Heart right ventricle (tissue), 16 donors: ENCODE results near the gene INSYN2B. TPM values are rescaled to one million over a fixed set of nuclear protein-coding genes. Genes with fewer than 3 reads are reported as not detected.

ENCODE experiments used
- ATAC-seq, 8 donors: fragments of 200-7000 bp; cut with Tn5 transposase; one replicate each; pipeline ENCODE4 v1.9.1; 2020; ENCODE audit warnings: mild to moderate bottlenecking in 8 of 8, moderate library complexity in 8 of 8, moderate number of reproducible peaks in 1 of 8
- DNase-seq, 2 donors: peaks; one replicate each; pipeline ENCODE4 v3.0.0-alpha.2; 2020
- H3K27ac ChIP-seq, 10 donors: fragments of 200-600 bp; sonication (generic) in 2 of 10; one replicate each; pipeline versions ENCODE4 v1.5.0 to v1.8.0; 2020 to 2022; ENCODE audit warnings: mild to moderate bottlenecking in 3 of 10
- H3K27me3 ChIP-seq, 7 donors: fragments of 200-600 bp; one replicate each; pipeline ENCODE4 v1.8.0; 2021 to 2022; ENCODE audit warnings: mild to moderate bottlenecking in 2 of 7
- H3K36me3 ChIP-seq, 9 donors: fragments of 200-600 bp; sonication (generic) in 1 of 9; one replicate each; pipeline versions ENCODE4 v1.5.0 to v1.8.0; 2020 to 2022; ENCODE audit warnings: mild to moderate bottlenecking in 2 of 9
- H3K4me1 ChIP-seq, 9 donors: fragments of 200-600 bp; sonication (generic) in 1 of 9; one replicate each; pipeline versions ENCODE4 v1.5.0 to v1.8.0; 2020 to 2022; ENCODE audit warnings: mild to moderate bottlenecking in 4 of 9
- H3K4me3 ChIP-seq, 10 donors: fragments of 200-600 bp; sonication (generic) in 2 of 10; one replicate each; pipeline versions ENCODE4 v1.5.0 to v1.8.0; 2020 to 2022; ENCODE audit warnings: mild to moderate bottlenecking in 7 of 10, moderate library complexity in 2 of 10
- H3K9me3 ChIP-seq, 11 donors: fragments of 200-600 bp in 10 of 11; sonication (generic) in 2 of 11; one replicate each; pipeline versions ENCODE4 v1.5.0 to v1.8.0; 2013 to 2022; ENCODE audit warnings: mild to moderate bottlenecking in 2 of 11, control low read depth in 1 of 11, moderate library complexity in 1 of 11
- CTCF ChIP-seq, 9 donors: fragments of 200-600 bp; sonication (generic) in 2 of 9; IDR thresholded peaks; one replicate each; pipeline versions ENCODE4 v1.5.0 to v1.8.0; 2021 to 2022; ENCODE audit warnings: antibody characterized with exemption in 9 of 9, mild to moderate bottlenecking in 5 of 9, moderate library complexity in 1 of 9
- WGBS, 2 donors: extraction: QIAGEN DNeasy Blood & Tissue Kit; methylation state at CpG; one replicate each; pipeline ENCODE4 v1.1.7; 2013; ENCODE audit warnings: inconsistent platforms in 1 of 2; 5-methylcytosine and 5-hydroxymethylcytosine counted together
- intact Hi-C, 10 donors: fragments of 100-400 bp; cut with DNase I; formaldehyde crosslinking; loops; one replicate each; pipeline versions ENCODE4 v1.11.1 to v1.14.2; 2022
- polyA plus RNA-seq, 2 donors: library from polyadenylated mRNA; stranded (reverse); fragments of 200-250 nt; gene quantifications; one replicate each; pipeline ENCODE4 v1.2.3, GENCODE V29; 2013
- total RNA-seq, 10 donors: library from RNA; stranded (reverse); fragmentation: NEBNext Ultra II Directional in 3 of 10; extraction: Animal tissue kit (Norgen Biotek cat#: 25700) in 3 of 10; gene quantifications; one replicate each; pipeline versions ENCODE4 v1.2.1 to v1.2.4, GENCODE V29; 2021 to 2023
- donor health status: Arrhythmogenic right ventricular cardiomyopathy.
- donor health status: ischemic (EF 13 %, LVEDD 7.1; RV severe dilation, severe dysfunction).
- donor health status: healthy with polysubstance abuse.
- donor health status: DM: no; HTN: yes; CAD: no.
- donor health status: DM: no; HTN: no; CAD: no.
- donor health status: ischemic (EF 25% LVEDD 6.9; RV normal size, moderate dysfunction).
- donor health status: ischemic (EF 25% LVEDD 5.7; RV mildly dilated, moderate dysfunction).
- donor health status: healthy.
- donor health status: DM: yes; HTN: yes; CAD: no.
- donor health status: Ischemic cardiomyopathy.
- donor health status: ischemic (EF 35%, LVEDD 5.7; RV mildly dilated, moderate dysfunction).
- donor health status: nonischemic (EF 11% LVEDD 7.7; RV severe dilation, severe dysfunction).
- donor health status: DM: yes; HTN: yes; CAD: no.
- donor health status: PGD.
- donor health status: ischemic (EF 29% LVEDD 5.4; RV normal size, mild dysfunction).
- donor health status: nonischemic (EF 23%, LVEDD 6.1; RV moderate dilation, normal function).

INSYN2B gene
- total and polyA plus RNA-seq, 12 donors: 0.09 to 0.87 (median 0.14) TPM; not detected in 7

GRCh38 chr5:169917500-169917899, 62.8 kb downstream of the INSYN2B start:
- intact Hi-C loops: no loop called here
- Histone ChIP-seq H3K27ac (no peak overlapping the region), H3K36me3 (no peaks in the 10 kb centered on the region), H3K4me3 (no peak overlapping the region), H3K4me1 (no peaks in the 10 kb centered on the region), H3K27me3 (peaks cover 0 to 3% (median 0%) of the 10 kb centered on the region in 7 donors), H3K9me3 (no peaks in the 10 kb centered on the region)
- DNase-seq (no peak), ATAC-seq (no peak)
- WGBS, 2 donors: 82 to 90% methylated on average over 2 of the region's 2 CpGs
- no peak for TF ChIP-seq CTCF (IDR thresholded peaks at IDR 0.05)

- H3K36me3 ChIP-seq: no peaks in the 10 kb centered on the region
These were observed 65.5 kb downstream of the INSYN2B start for GRCh38 chr5:169914766-169915165.

GRCh38 chr5:169913479-169913878, 66.8 kb downstream of the INSYN2B start:
- Histone ChIP-seq H3K4me3 (no peak overlapping the region), H3K4me1 (no peaks in the 10 kb centered on the region), H3K27me3 (peaks cover 0 to 11% (median 0%) of the 10 kb centered on the region in 7 donors), H3K9me3 (no peaks in the 10 kb centered on the region), H3K36me3 (no peaks in the 10 kb centered on the region), H3K27ac (no peak overlapping the region)
- DNase-seq: no peak
- ATAC-seq: no peak
- WGBS, 2 donors: 71 to 77% methylated on average over 2 of the region's 2 CpGs
- intact Hi-C loops: no loop called here
- TF ChIP-seq CTCF (IDR thresholded peaks at IDR 0.05): no peak

More at GRCh38 chr5:169914766-169915165, 65.5 kb downstream of the INSYN2B start:
- DNase-seq (peak in 1 of 2 donors; percentile 28), ATAC-seq (peak in 3 of 8 donors; percentile 49 to 68 (median 63))
- Histone ChIP-seq H3K27ac (no peak overlapping the region), H3K9me3 (no peaks in the 10 kb centered on the region), H3K4me3 (no peak overlapping the region), H3K27me3 (peaks cover 0 to 11% (median 0%) of the 10 kb centered on the region in 7 donors), H3K4me1 (no peaks in the 10 kb centered on the region)
- intact Hi-C loops: no loop called here
- WGBS, 2 donors: 31% methylated on average over 2 of the region's 2 CpGs
- TF ChIP-seq CTCF (IDR thresholded peaks at IDR 0.05): no peak

GRCh38 chr5:169911448-169912212, 68.7 kb downstream of the INSYN2B start:
- DNase-seq (no peak), ATAC-seq (no peak)
- H3K4me3 ChIP-seq: no peak overlapping the region
- H3K4me1 ChIP-seq: no peaks in the 10 kb centered on the region
- no peaks in the 10 kb centered on the region for H3K9me3 ChIP-seq
- TF ChIP-seq CTCF (IDR thresholded peaks at IDR 0.05): no peak
- WGBS, 2 donors: 80 to 84% methylated on average over 4 of the region's 4 CpGs
- H3K27me3 ChIP-seq: peaks cover 0 to 11% (median 0%) of the 10 kb centered on the region in 7 donors
- H3K27ac ChIP-seq: no peak overlapping the region
- intact Hi-C loops: no loop called here
- no peaks in the 10 kb centered on the region for H3K36me3 ChIP-seq
